ENCODE data around the gene VARS2.

Gene VARS2

DNA sequence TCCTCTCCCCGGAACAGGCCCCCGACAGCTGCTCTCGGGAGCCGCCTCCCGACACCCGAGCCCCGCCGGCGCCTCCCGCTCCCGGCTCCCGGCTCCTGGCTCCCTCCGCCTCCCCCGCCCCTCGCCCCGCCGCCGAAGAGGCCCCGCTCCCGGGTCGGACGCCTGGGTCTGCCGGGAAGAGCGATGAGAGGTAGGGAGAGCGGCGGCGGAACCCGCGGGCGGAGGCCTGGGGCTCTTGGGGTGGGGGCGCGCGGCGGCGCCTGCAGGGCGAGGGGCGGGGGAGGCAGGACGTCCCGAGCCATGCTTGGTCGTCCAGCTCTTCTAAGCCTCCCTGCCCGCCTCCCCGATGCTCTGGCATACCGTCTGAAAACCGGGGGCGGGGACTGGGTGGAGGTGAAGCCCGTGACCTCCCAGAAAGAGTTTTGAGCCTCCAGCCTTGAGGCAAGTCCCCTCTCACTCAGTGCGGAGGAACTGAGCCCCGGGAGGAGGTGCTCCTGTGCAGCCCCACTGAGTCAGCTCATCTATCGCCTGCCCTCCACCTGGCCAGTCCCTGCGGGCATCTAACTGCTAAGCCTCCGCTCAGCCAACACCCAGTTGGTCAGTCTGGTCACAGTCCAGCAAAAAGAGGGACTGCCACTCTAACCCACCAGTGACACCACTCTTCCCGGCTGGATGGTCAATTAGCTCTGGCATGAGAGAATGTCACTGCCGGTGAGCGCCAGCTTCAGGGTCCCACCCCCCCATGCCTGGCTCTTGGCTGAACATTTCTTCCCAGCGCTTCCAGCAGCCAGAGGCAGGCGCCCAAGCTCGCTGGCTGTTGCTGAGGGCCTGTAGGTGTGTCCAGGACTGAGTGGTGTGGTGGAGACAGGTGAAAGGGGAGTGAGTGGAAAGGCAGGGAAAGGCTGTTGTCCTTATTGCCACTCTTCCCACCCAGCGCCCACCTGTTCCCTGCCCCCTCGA, 29.2 kb upstream of the VARS2 start:
- peak; percentile 70 for DNase-seq

DNA sequence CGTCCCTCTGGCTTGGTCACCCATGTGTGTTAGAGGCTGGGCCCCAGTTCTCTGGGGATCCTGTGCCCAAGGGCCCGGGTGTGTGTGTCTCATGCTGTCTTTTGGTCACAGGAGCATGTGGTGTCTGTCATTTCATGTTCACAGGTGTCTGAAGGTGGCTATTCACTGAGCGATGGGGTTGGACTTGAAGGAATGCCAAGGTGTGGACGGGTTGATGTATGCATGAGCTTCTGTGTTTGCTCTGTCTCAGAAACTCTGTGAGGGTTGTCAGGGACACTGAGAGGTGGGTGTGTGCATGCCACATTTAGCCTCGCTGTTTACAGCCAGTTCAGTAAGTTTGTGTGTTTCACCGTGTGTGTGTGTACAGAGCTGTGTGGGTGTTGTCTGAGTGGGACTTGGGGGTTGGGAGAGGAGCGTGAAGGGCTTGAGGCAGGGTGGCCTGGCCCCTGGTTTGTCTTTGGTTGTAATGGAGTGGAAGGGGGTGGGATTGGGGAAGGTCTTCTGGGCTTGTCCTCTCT, 28.5 kb upstream of the VARS2 start:
- no peak for DNase-seq

DNA sequence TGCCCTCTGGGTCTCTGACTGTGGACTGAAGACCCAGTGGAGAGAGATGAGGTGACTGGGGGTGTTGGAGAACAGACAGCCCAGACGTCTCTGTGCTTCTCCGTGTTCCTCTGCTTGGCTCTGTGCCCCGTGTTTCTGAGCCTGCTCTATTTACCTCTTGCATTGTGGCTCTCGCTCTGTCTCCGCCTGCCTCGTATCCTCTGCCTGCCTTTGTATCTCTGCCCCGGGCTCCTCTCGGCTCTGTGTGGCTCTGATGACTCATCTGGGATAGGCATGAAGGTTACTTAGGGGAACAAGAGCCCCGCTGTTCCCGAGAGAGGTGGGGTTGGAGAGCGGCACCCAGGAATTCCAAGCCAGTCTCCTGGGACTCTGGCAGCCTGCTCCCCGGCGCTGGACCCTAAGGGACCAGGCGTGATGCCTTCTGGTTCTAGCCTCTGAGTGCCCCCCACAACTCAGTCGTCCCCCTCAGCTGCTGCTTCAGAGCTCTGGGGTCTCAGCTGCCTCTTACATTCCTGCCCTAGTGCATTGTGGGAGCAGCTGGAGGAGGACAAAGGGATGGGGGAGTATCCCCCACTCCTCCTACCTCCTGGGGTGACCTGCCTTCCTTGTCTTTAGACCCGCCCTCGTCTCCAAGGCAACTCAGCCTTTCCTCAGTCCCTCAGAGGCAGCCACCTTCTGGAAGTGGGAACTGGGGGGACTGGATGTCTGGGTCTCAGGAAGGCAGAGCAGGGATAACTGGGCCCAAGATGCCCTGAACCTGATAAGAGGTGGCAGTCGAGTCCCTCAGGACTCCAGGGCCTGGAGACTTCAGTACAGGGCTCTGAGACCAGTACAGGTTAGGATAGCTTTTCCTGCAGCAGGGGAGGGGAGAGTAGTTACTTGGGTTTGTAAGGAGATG, 27.8 kb upstream of the VARS2 start:
- peak; percentile 46 for DNase-seq

DNA sequence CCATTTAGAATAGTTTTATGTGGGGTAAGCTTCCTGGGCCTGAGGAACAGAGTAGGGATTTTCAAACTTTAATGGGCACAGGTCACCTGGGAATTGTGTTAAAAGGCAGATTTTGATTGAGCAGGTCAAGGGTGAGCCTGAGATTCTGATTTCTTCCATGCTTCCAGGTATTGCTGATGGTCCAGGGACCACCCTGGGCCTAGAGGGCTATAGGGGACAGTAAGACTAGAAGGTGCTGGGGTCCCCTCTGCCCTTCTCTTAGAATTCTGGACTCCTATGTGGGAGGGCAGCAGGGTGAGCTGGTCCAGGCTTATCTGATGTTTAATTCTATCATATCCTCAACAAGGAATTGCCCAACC, 27.2 kb upstream of the VARS2 start:
- no peak for DNase-seq

DNA sequence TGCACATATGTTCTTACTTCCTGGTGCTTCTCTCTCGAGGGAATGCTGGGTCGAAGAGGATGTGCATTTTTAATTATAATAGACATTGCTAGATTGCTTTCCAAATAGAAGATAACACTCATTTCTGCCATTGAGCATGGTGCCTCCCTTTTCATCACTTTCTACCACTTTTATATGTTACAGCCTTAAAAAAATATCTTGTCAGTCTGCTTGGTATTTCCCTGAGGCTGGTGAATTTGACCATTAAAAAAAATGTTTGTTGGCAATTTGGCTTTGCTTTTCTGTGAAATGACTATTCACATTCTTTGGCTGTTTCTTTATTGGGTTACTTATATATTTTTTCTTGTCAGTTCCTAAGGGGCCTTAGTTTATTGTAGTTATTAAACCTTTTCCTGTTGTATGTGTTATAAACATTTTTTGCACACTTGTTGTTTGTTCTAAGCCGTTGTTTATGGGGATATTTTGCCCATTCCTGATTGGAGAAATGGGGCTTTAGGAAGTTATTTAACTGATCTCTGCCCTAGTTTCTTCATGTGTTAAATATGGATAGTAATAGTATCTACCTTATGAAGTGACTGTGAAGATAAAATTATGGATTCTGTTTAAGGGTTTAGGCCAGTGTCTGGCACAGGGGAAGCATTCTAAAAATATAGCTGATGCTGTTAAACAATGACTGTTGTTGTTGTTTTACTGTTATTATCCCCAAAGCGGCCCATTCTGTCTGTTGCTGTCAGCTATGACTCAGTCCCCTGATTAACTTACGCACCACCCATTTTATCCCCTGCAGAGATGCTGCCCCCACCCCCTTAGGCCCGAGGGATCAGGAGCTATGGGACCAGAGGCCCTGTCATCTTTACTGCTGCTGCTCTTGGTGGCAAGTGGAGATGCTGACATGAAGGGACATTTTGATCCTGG, 25.9 kb upstream of the VARS2 start:
- DNase-seq = no peak

DNA sequence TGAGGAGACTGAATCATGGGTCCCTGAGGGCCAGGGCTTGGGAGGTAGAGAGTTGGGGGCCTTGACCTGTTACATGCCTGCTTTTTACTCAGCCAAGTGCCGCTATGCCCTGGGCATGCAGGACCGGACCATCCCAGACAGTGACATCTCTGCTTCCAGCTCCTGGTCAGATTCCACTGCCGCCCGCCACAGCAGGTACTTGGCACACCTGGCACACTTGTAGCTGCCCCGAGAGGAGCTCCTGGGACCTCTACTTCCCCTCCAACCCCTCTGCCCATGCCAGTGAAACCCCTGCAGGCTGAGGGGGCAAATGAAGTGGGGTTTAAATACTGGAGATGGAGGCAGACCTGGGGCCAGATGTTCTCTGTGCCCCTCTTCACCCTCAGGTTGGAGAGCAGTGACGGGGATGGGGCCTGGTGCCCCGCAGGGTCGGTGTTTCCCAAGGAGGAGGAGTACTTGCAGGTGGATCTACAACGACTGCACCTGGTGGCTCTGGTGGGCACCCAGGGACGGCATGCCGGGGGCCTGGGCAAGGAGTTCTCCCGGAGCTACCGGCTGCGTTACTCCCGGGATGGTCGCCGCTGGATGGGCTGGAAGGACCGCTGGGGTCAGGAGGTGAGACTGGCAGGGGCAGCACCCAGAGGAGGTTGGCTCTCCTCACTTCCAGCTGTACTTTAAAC, 25.1 kb upstream of the VARS2 start:
- no peak for DNase-seq

DNA sequence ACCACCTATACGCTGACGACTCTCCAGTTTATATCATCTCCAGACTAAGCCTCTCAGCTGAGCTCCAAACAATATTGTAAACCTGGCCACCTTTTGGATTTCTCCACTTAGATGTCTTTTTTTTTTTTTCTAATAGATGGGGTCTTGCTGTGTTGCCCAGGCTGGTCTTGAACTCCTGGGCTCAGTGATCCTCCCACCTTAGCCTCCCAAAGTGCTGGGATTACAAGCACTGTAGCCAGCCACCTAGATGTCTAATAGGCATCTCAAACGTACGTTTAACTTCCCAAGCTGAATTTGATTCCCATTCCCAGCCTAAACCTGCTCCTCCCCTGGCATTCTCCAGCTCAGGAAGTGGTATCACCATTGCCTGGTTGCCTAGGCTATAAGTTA, 24.5 kb upstream of the VARS2 start:
- DNase-seq = no peak

DNA sequence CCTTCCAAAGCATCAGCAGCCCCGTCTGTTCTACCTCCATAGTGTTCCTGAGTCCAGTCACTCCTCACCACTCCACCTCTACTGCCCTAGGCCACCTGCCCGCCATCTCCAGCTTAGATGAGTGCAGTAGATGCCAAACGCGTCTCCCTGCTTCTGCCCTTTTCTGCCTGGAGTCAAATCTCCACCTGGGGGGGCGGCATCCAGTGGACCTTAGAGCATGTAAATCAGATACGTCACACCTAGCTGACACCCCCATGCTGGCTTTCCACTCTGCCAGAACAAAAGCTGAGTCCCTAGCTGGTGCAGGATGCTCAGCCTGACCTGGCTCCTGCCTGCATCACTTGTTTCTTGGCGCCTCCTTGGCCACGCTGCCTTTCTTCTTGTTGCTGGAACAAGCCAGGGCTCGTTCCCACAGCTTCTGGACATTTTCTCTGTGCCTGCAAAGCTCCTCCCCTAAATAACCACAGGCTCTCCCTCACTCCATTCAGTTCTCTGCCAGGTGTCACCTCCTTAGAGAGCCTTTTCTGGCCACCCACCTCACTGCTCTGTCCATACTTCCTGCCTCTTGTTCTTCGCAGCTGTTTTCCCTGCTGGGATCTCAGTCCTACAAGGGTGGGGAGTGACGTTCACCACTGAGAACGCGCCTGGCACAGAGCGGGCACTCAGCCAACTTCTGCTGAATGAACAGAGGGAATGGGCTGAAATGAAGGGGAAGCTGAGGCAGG, 24.0 kb upstream of the VARS2 start:
- DNase-seq = no peak

DNA sequence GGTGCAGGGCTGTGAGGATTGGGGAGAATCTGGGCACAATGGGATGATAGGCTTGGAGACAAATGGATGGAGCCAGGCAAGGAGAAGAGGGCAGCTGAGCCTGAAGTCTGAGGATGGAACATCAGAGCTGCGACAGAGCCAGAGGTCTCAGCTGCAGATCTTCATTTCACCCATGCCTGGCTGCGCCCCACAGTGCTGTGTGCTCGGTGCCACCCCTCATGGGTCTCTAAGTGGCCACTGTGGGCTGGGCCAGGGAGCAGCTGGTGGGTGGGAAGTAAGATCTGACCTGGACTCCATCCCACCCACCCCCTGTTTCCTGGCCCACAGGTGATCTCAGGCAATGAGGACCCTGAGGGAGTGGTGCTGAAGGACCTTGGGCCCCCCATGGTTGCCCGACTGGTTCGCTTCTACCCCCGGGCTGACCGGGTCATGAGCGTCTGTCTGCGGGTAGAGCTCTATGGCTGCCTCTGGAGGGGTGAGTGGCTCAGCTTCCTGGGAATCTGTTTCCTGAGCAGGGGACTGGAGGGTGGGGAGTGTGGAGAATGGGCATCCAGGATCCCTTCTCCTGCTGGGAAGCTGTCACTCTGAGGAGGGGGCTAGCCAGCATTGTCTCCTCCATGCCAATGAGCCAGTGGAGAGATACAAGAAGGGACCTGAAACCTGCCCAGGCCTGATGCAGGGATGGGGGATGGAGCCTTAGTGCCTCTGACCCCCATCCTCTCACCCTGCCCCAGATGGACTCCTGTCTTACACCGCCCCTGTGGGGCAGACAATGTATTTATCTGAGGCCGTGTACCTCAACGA, 23.2 kb upstream of the VARS2 start:
- DNase-seq = no peak

DNA sequence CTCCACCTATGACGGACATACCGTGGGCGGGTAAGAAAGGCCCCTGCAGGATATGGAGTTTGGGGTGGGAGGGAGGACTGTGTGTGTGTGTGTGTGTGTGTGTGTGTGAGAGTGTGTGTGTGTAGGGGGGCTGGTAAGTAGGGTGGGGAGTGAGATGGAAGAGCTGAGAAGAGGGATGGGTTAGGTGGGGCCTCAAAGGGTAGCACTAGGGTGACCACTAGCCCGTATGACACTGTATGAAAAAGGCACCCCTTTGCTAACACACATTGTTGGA, 22.7 kb upstream of the VARS2 start:
- no peak for DNase-seq

DNA sequence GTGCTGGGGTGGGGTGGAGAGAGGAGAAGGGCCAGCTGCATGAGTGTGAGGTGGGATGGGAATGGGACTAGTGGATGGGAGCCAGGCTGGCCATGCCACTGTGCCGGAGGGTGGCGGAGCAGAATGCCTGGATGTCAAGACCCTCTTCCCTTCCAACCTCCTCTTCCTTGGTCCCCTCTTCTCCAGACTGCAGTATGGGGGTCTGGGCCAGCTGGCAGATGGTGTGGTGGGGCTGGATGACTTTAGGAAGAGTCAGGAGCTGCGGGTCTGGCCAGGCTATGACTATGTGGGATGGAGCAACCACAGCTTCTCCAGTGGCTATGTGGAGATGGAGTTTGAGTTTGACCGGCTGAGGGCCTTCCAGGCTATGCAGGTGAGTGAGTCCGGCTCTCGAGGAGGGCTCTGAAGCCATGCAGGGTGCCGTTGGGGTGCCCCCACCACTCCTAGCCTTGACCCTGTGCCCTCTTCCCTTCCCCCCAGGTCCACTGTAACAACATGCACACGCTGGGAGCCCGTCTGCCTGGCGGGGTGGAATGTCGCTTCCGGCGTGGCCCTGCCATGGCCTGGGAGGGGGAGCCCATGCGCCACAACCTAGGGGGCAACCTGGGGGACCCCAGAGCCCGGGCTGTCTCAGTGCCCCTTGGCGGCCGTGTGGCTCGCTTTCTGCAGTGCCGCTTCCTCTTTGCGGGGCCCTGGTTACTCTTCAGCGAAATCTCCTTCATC, 22.1 kb upstream of the VARS2 start:
- DNase-seq = no peak

DNA sequence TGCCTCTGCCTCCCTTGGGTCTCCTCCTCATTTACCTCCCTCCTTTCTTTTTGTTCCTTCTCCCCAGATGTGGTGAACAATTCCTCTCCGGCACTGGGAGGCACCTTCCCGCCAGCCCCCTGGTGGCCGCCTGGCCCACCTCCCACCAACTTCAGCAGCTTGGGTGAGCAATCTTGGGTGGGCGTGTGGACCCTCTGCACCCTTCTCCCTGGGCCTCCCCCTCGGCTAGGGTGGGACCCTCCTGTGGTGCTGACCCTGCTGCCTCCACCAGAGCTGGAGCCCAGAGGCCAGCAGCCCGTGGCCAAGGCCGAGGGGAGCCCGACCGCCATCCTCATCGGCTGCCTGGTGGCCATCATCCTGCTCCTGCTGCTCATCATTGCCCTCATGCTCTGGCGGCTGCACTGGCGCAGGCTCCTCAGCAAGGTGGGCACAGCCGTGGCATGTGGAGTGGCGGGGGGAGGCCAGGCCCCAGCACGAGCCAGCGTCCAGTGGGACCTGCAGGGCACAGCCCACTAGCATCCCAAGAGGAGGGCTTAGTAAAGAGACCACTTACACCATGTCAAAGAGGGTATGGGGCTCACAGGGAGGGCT, 20.9 kb upstream of the VARS2 start:
- DNase-seq = no peak

DNA sequence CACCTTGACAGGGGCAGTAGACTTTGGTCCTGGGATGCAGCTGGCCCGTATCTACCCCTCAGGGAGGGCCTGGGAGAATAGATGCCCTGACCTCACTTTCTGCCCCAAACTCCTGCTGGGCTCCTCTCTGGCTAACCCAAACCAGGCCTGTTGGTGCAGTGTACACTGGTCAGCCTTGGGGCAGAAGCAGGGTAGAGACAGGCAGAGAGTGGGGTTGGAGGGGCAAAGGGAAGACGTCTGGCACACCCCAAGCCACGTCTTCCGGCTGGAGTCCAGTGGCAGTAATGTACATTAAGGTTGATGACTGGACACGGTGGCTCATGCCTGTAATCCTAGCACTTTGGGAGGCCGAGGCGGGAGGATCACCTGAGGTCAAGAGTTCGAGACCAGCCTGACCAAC, 20.4 kb upstream of the VARS2 start:
- no peak for DNase-seq

DNA sequence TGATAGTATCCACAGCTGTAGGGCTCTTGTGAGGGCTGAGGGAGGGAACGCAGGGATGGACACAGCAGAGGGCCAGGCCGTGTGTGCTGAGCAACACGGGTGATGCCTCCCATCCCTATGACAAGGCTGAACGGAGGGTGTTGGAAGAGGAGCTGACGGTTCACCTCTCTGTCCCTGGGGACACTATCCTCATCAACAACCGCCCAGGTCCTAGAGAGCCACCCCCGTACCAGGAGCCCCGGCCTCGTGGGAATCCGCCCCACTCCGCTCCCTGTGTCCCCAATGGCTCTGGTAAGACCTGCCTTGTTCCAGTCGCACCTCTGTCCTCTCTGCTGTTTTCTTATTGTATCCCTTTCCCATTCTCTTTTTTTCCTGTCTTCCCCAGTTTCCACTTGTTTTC, 19.7 kb upstream of the VARS2 start:
- no peak for DNase-seq

DNA sequence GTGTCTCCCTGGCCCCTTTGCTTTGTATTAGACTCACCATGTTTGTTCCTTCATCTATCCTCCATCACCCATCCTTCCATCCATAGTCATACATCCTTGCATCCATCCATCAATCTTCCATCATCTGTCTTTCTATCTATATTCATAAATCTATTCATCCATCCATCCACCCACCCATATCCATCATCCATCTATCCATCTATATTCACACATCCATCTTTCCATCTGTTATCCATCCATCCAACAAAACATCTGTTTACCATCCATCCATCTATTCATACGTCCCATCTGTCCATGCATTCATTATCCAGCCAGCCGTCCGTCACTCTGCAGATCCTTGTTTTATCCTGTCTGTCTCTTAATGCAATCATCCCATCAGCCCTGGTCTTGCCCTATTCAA, 19.1 kb upstream of the VARS2 start:
- no peak for DNase-seq

DNA sequence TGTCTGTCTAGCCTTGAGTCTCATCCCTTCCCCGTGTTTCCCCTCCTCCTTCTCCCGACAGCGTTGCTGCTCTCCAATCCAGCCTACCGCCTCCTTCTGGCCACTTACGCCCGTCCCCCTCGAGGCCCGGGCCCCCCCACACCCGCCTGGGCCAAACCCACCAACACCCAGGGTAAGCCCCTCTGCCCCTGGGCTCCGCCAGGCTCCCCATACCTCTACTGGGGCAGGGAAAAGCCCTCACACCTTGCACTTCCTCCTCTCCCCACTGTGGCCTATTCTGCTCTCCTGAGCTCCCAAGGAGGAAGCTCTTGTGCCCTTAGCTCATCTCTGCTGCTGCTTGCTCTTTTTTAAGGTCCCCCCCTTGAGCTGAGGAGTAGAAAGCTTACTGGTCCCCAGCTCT, 18.7 kb upstream of the VARS2 start:
- no peak for DNase-seq

DNA sequence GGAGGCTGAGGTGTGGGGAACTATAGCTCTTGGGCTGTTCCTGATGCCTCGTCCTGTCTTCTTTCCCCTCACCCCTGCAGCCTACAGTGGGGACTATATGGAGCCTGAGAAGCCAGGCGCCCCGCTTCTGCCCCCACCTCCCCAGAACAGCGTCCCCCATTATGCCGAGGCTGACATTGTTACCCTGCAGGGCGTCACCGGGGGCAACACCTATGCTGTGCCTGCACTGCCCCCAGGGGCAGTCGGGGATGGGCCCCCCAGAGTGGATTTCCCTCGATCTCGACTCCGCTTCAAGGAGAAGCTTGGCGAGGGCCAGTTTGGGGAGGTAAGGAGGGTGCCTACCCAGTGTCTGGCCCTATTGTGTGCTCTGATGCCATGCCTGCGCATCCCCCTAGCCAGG, 17.5 kb upstream of the VARS2 start:
- no peak for DNase-seq

DNA sequence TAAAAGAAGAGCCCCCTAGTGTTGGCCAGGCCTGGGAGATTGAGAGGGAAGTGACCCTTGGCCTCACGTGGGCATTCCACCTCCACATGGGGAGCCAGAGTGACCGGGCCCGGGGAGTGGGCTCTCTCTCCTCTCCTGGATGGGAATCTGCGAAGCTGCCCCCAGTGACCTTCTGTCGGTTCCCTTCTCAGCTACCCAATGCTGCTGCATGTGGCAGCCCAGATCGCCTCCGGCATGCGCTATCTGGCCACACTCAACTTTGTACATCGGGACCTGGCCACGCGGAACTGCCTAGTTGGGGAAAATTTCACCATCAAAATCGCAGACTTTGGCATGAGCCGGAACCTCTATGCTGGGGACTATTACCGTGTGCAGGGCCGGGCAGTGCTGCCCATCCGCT, 16.2 kb upstream of the VARS2 start:
- no peak for DNase-seq

DNA sequence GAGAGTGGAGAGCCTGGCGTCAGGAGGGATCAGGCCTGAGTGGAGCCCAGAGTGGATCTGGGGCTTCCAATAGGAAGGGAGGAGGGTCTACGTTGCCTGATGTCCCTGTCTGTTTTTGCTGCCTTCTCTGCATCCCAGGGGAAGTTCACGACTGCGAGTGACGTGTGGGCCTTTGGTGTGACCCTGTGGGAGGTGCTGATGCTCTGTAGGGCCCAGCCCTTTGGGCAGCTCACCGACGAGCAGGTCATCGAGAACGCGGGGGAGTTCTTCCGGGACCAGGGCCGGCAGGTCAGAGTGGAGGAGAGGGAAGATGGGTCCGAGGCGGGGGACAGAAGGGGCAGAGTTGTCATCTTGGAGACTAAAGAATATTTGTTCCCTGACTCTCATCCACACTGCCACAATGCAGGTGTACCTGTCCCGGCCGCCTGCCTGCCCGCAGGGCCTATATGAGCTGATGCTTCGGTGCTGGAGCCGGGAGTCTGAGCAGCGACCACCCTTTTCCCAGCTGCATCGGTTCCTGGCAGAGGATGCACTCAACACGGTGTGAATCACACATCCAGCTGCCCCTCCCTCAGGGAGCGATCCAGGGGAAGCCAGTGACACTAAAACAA, 15.2 kb upstream of the VARS2 start:
- no peak for DNase-seq

All from stimulated activated CD4-positive, alpha-beta T cell treated with anti-CD3 and anti-CD28 coated beads, Interleukin-15, amount 100 ng/mL, for 24 hours (primary cell).